HG03060 (cell line): ENCODE results near the gene RPS2.

Source experiments
- ATAC-seq: cut with Tn5 transposase; IDR thresholded peaks from one replicate; pipeline ENCODE4 v1.9.1; 2021; ENCODE audit warnings: low read depth, moderate number of reproducible peaks; ENCODE audit not compliant: unreplicated experiment

Gene RPS2

GRCh38 chr16:1982991-1983543 lies 18.4 kb upstream of the RPS2 start:
- ATAC-seq = no peak

- ATAC-seq = no peak
These were observed 17.4 kb upstream of the RPS2 start for GRCh38 chr16:1982013-1982433.

- ATAC-seq = no peak
These were observed 16.8 kb upstream of the RPS2 start, which contains the start of gene NOXO1 for GRCh38 chr16:1981398-1981836. Gene NOXO1, minus strand, starts transcription at chr16:1981469. Its CDS starts 290 bp downstream, at chr16:1981179.

GRCh38 chr16:1980770-1981087 lies 16.1 kb upstream of the RPS2 start:
- no peak for ATAC-seq

- ATAC-seq = no peak
These were observed 15.6 kb upstream of the RPS2 start for GRCh38 chr16:1980030-1980769.

GRCh38 chr16:1979271-1980029 lies 14.8 kb upstream of the RPS2 start:
- no peak for ATAC-seq

- no peak for ATAC-seq
These were observed 14.0 kb upstream of the RPS2 start for GRCh38 chr16:1978476-1979120.

- ATAC-seq = no peak
These were observed 13.2 kb upstream of the RPS2 start for GRCh38 chr16:1977875-1978268.

- no peak for ATAC-seq
These were observed 12.6 kb upstream of the RPS2 start for GRCh38 chr16:1976951-1977874.

- ATAC-seq = no peak
These were observed 11.5 kb upstream of the RPS2 start for GRCh38 chr16:1976216-1976520.

- no peak for ATAC-seq
These were observed 11.0 kb upstream of the RPS2 start for GRCh38 chr16:1975432-1976215.

- no peak for ATAC-seq
These were observed 9.8 kb upstream of the RPS2 start for GRCh38 chr16:1974157-1975070.

GRCh38 chr16:1973461-1974156 lies 9.0 kb upstream of the RPS2 start:
- no peak for ATAC-seq

GRCh38 chr16:1972490-1972877 lies 7.9 kb upstream of the RPS2 start:
- no peak for ATAC-seq

- peak; percentile 60 for ATAC-seq
These were observed 7.3 kb upstream of the RPS2 start, which contains the start of gene TBL3 for GRCh38 chr16:1971796-1972489. Gene TBL3, plus strand, starts transcription at chr16:1972053. Its CDS starts 112 bp downstream, at chr16:1972165.

GRCh38 chr16:1968146-1968953 lies 3.7 kb upstream of the RPS2 start:
- no peak for ATAC-seq
